Body of pancreas (tissue), 4 donors: ENCODE data around the gene SCARF1. TPM values are rescaled to one million over a fixed set of nuclear protein-coding genes. Genes with fewer than 3 reads are reported as not detected.

Experiments used
- ATAC-seq: fragments of 150-250 bp; one replicate; pipeline ENCODE4 v1.9.1; 2016
- DNase-seq, 4 donors: peaks; one replicate each; pipeline ENCODE4 v3.0.0-alpha.2; 2019
- H3K27ac ChIP-seq, 4 donors: fragments of 200-600 bp; sonication (generic); 1 replicate in 3 of 4; 2 replicates in 1 of 4; pipeline versions ENCODE4 v1.5.1 to v1.6.1; 2016 to 2019; ENCODE audit warnings: mild to moderate bottlenecking in 1 of 4, mixed read lengths in 1 of 4, moderate library complexity in 1 of 4
- H3K27me3 ChIP-seq, 2 donors: fragments of 200-600 bp; sonication (generic); one replicate each; pipeline ENCODE4 v1.6.0; 2016; ENCODE audit warnings: mild to moderate bottlenecking in 1 of 2
- H3K36me3 ChIP-seq, 2 donors: fragments of 200-600 bp; sonication (generic); replicated peaks in 1 of 2; 2 replicates each; pipeline ENCODE4 v1.5.1; 2016; ENCODE audit warnings: low read depth in 2 of 2; ENCODE audit not compliant: insufficient read depth in 1 of 2
- H3K4me1 ChIP-seq: fragments of 200-600 bp; sonication (generic); one replicate; pipeline ENCODE4 v1.6.0; 2016
- H3K4me3 ChIP-seq, 2 donors: fragments of 200-600 bp; sonication (generic); 1 replicate in 1 of 2; 2 replicates in 1 of 2; pipeline ENCODE4 v1.5.1; 2016 to 2019
- H3K9me3 ChIP-seq, 3 donors: fragments of 200-600 bp; sonication (generic); 1 replicate in 2 of 3; 2 replicates in 1 of 3; pipeline ENCODE4 v1.5.1; 2016
- CTCF ChIP-seq, 7 experiments: fragments of 450-650 bp in 4 of 7; fragments of 200-600 bp in 3 of 7; sonication (generic) in 3 of 7; IDR thresholded peaks; one replicate each; pipeline ENCODE4 v1.5.1; 2016 to 2019; ENCODE audit warnings: antibody characterized with exemption in 7 of 7
- POLR2A ChIP-seq, 3 donors: fragments of 450-650 bp; IDR thresholded peaks; one replicate each; pipeline ENCODE4 v1.6.1; 2016; ENCODE audit warnings: antibody characterized with exemption in 3 of 3, mild to moderate bottlenecking in 2 of 3
- WGBS, 2 donors: methylation state at CpG; one replicate each; pipeline ENCODE4 v1.1.5; 2017; 5-methylcytosine and 5-hydroxymethylcytosine counted together
- intact Hi-C: fragments of 100-400 bp; cut with DNase I; formaldehyde crosslinking; loops from one replicate; pipeline ENCODE4 v1.15.1; 2023
- total RNA-seq, 2 donors: library from RNA; depleted of rRNA; stranded (reverse); fragments of >200 nt; gene quantifications; one replicate each; pipeline ENCODE4 v1.1.0, GENCODE V29; 2016

Gene SCARF1
- total RNA-seq, 2 donors from 2014 or later, result 9.1 to 15.5 TPM

GRCh38 chr17:1625053-1625452 lies 20.5 kb downstream of the SCARF1 start:
- Histone ChIP-seq H3K4me3 (no peak overlapping the region), H3K9me3 (no peaks in the 10 kb centered on the region), H3K36me3 (no peaks in the 10 kb centered on the region), H3K27me3 (no peaks in the 10 kb centered on the region), H3K27ac (no peak overlapping the region), H3K4me1 (peaks cover 17% of the 10 kb centered on the region)
- WGBS, 2 donors, result 75 to 94% methylated on average over 8 to 14 of the region's 14 CpGs
- DNase-seq (no peak), ATAC-seq (no peak)
- intact Hi-C loops, result no loop called here
- no peak for TF ChIP-seq CTCF (IDR thresholded peaks at IDR 0.05)
- TF ChIP-seq POLR2A (IDR thresholded peaks at IDR 0.05), result no peak

GRCh38 chr17:1624650-1625049 lies 20.9 kb downstream of the SCARF1 start:
- no peaks in the 10 kb centered on the region for H3K36me3 ChIP-seq
- intact Hi-C loops, result no loop called here
- ATAC-seq (no peak), DNase-seq (no peak)
- peaks cover 13% of the 10 kb centered on the region for H3K4me1 ChIP-seq
- WGBS, 2 donors, result 82 to 85% methylated on average over 10 to 12 of the region's 12 CpGs
- TF ChIP-seq POLR2A (IDR thresholded peaks at IDR 0.05) (no peak), CTCF (IDR thresholded peaks at IDR 0.05) (no peak)
- H3K27me3 ChIP-seq, result no peaks in the 10 kb centered on the region
- no peak overlapping the region for H3K4me3 ChIP-seq
- no peaks in the 10 kb centered on the region for H3K9me3 ChIP-seq
- no peak overlapping the region for H3K27ac ChIP-seq

GRCh38 chr17:1623057-1623630 lies 22.4 kb downstream of the SCARF1 start:
- H3K27ac ChIP-seq, result no peak overlapping the region
- no peaks in the 10 kb centered on the region for H3K27me3 ChIP-seq
- TF ChIP-seq POLR2A (IDR thresholded peaks at IDR 0.05), result no peak
- no peak for TF ChIP-seq CTCF (IDR thresholded peaks at IDR 0.05)
- DNase-seq (no peak), ATAC-seq (no peak)
- H3K4me1 ChIP-seq, result peaks cover 9% of the 10 kb centered on the region
- intact Hi-C loops, result no loop called here
- H3K36me3 ChIP-seq, result no peaks in the 10 kb centered on the region
- WGBS, 2 donors, result 94 to 99% methylated on average over 6 to 14 of the region's 14 CpGs
- no peaks in the 10 kb centered on the region for H3K9me3 ChIP-seq
- no peak overlapping the region for H3K4me3 ChIP-seq

GRCh38 chr17:1621273-1621954 lies 24.1 kb downstream of the SCARF1 start:
- DNase-seq (no peak), ATAC-seq (no peak)
- H3K4me1 ChIP-seq, result no peaks in the 10 kb centered on the region
- H3K36me3 ChIP-seq, result no peaks in the 10 kb centered on the region
- intact Hi-C loops, result no loop called here
- TF ChIP-seq CTCF (IDR thresholded peaks at IDR 0.05) (no peak), POLR2A (IDR thresholded peaks at IDR 0.05) (no peak)
- no peaks in the 10 kb centered on the region for H3K9me3 ChIP-seq
- no peak overlapping the region for H3K4me3 ChIP-seq
- WGBS, 2 donors, result 80 to 81% methylated on average over 18 to 22 of the region's 22 CpGs
- H3K27me3 ChIP-seq, result no peaks in the 10 kb centered on the region
- no peak overlapping the region for H3K27ac ChIP-seq

GRCh38 chr17:1620486-1620885 lies 25.0 kb downstream of the SCARF1 start:
- TF ChIP-seq CTCF (IDR thresholded peaks at IDR 0.05) (no peak), POLR2A (IDR thresholded peaks at IDR 0.05) (no peak)
- no peaks in the 10 kb centered on the region for H3K27me3 ChIP-seq
- ATAC-seq (no peak), DNase-seq (no peak)
- no peaks in the 10 kb centered on the region for H3K36me3 ChIP-seq
- no peaks in the 10 kb centered on the region for H3K4me1 ChIP-seq
- H3K27ac ChIP-seq, result no peak overlapping the region
- H3K9me3 ChIP-seq, result no peaks in the 10 kb centered on the region
- intact Hi-C loops, result no loop called here
- 89 to 97% methylated on average over 10 to 13 of the region's 13 CpGs for WGBS, 2 donors
- H3K4me3 ChIP-seq, result no peak overlapping the region
